ENCODE data around the gene ERP27.

Gene ERP27

GRCh38 chr12:14900521-14901227 is 37.7 kb downstream of the ERP27 start:
- DNase-seq, result no peak

DNA sequence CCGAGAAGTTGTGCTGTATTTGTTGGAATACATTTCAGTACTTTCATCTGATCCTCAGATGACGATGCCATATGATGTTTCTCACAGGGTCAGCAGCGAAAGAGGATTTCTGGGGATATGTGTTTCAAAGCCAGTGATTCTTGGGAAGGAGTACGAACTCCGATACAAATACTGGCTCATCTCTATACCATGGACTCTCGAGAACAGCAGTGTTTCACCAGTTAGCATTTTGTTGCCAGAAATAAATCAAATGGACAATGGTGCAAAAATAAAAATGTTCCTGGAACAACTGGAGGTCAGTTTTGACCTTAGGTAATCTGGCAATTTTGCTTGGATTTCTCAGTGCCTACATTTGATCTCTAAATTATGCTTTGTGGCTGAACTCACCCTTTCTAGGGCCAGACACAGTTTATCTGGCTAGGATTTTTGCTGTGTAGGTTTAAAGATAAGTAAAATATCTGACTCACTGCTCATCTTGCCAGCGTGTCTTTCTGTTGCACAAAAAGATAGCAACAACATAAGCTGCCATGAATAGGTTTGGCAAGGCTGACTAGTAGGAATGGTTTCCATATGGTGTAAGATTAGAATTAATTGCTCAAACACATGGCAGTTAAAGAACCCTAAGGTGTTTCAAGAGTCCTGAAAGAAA is 41.7 kb downstream of the ERP27 start:
- no peak for DNase-seq

GRCh38 chr12:14893506-14894250 is 44.7 kb downstream of the ERP27 start:
- no peak for DNase-seq

- DNase-seq, result no peak
These were observed 45.4 kb downstream of the ERP27 start for GRCh38 chr12:14892726-14893505.

DNA sequence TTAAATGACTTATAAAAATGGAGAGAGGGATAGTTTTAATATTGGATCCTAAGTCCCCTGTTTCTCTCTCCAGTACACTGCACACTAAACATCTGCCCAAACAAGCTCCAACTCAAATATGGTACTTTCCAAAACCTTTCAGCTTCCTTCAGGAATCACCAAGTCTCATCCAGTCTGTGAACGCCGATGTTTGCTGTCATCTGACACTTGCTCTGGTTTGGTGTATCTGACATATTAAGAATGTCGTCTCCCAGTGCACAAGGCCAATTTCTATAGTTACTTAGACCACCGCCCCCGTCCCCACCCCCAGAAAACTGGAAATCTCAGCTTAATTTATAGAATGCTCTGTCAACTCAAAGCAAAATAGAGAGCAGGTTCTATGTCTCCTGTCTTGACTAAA is 47.6 kb downstream of the ERP27 start:
- no peak for DNase-seq

- DNase-seq, result no peak
These were observed 52.1 kb downstream of the ERP27 start for GRCh38 chr12:14886271-14886670.

GRCh38 chr12:14885718-14886221 is 52.6 kb downstream of the ERP27 start, which contains the start of gene MGP:
Gene MGP, minus strand, starts transcription at chr12:14885854. Its CDS starts 63 bp downstream, at chr12:14885791.
- DNase-seq, result no peak

- peak; percentile 69 for DNase-seq
These were observed 53.9 kb downstream of the ERP27 start for GRCh38 chr12:14884458-14884878.

DNA sequence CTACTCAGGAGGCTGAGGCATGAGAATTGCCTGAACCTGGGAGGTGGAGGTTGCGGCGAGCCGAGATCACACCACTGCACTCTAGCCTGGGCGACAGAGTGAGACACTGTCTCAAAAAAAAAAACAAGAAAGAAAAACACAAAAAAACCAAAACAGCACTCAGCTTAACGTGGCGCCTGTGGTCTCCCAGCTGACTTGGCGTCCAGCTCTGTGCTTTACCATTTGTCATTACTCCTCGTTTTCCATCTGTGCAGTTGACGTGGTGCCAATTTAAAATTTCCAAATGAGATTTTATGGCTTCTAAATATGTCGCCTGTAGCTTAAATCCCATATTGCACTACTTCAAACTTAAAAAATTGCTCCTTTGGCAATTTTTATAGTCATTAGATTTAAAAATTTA is 54.7 kb downstream of the ERP27 start:
- DNase-seq, result no peak

DNA sequence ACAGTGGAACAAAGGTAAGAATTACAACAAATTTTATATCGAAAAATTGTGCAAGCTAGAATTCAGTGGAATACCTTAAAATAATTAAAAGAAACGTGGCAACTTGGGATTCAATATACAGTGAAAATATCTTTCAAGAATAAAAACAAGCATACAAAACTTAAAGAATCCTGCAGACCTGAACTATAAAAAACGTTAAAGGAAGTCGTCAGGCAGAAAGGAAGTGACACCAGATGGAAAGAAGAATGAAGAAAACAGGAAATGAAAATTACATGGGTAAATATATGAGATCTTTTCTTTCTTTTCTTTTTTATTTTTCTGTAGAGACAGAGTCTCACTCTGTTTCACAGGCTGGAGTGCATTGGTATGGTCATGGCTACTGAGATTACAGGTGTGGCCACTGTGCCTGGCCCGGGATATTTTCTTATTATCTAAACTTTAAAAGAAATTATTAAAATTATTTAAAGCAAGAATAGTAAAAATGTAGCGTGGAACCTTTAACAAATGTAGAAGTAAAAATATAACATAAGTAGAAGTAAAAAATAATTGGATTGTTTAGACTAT is 57.4 kb downstream of the ERP27 start:
- DNase-seq, result no peak

DNA sequence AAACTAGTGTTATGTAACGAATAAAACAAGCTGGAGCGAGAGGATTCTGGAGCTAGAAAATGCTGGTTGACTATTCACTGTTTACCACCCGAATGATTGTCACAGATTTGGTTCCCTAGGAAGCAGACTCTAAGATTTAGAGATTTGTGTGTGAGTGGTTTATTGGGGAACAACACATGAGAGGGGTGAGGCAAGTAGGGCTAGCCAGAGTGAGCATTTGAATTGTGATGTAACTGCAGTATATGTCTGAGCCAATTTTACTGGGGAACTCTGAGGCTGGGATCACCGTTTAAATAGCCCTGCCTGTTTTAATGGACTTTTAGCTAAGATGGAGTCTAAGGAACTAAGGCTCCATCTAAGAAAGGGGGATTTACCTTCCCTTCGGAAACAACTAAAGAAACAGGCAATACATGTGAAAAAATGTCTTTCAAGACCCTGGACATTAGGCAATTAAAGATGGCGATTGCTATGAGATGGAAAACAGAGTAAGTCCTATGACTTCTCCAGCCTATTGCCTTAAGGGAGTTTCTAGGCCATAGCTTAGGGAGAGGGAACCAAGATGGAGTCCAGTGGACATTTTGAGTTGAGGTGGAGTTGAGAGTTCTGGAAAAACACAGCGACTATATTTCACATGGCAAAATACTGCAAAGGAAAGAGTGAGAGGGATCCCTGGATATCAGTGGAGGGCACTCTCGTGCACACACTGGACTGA is 59.0 kb downstream of the ERP27 start:
- no peak for DNase-seq

DNA sequence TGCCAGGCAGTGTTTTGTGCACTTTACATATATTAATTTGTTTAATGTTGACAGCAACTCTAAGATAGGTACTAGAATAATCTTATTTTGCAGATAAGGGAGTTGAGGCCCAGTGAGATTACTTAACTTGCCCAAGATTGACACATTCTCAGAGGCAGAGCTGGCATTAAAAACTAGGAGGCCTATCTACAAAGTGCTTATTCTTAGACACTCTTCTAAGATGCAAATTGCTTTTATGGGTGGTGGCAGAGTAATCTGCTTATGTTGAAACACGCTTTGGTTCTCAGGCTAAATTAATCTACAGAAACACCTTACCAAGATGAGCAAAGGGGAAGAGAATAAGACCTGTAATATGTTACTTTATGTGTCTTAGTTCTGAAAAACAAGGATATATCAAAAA is 59.8 kb downstream of the ERP27 start:
- DNase-seq, result no peak

GRCh38 chr12:14876833-14877232 is 61.5 kb downstream of the ERP27 start:
- DNase-seq, result no peak

DNA sequence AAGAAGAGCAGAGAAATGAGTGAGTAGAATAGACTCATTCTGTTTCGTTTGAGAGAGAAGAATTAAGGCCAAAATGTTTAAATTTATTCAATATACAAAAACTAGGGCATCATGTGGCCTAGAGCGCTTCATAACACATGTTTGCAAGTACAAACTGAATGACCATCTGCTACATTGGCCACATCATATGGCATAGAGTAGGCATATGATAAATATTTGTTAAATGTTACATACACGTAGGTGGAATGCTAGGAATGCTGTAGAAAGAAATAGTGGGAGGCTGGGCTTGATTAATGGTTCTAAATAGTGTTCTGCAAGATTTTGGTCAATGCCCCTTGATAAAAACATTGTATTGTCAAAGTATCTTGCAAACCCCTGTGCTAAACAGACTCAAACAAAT is 63.5 kb downstream of the ERP27 start:
- no peak for DNase-seq

GRCh38 chr12:14873440-14874185 is 64.7 kb downstream of the ERP27 start:
- no peak for DNase-seq

GRCh38 chr12:14871886-14872285 is 66.5 kb downstream of the ERP27 start:
- no peak for DNase-seq

GRCh38 chr12:14871247-14871646 is 67.1 kb downstream of the ERP27 start:
- no peak for DNase-seq

DNA sequence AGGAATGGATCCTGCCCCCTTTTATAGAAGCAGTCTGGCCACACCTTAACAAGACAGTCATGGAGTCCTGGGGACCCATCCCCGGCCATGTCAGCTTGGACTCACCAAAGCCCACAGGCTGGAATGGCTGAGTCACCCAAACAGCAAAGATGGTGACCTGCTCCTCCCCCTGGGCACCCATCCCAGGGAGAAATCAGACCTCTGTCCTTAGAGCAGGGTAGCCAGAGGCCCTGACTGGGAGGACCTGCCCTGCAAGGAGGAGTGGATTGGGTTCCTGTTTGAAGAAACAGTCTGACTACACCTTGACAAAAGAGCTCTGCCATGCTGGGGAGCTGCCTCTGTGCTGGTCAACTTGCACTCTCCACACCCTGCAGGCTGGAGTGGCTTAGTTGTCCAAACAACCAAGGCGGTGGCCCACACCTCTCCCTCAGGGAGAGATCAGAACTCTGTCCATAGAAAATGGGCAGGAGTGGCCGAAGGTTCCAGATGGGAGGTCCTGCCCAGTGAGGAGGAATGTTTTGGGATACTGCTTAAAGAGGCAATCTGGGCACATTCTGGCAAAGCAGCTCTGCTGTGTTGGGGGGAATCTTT is 69.3 kb downstream of the ERP27 start:
- DNase-seq, result no peak
